ENCODE measurements around the gene FAM117B.

GRCh38 chr2:202627042-202627441 is 7.7 kb upstream of the FAM117B start:
- TF ChIP-seq CTCF (IDR thresholded peaks at IDR 0.05) (no peak), POLR2A (IDR thresholded peaks at IDR 0.05) (no peak)

Measured in esophagus squamous epithelium (tissue), 4 donors.